HEK293 (cell line): ENCODE measurements around the gene THSD7B.

Experiments
- ATF2 ChIP-seq: fragments of 450-650 bp; formaldehyde crosslinking; IDR thresholded peaks from 2 replicates; pipeline ENCODE4 v1.5.1; 2016; ENCODE audit warnings: missing biosample characterization, missing genetic modification characterization, low read depth
- CTCF ChIP-seq: fragments of 450-650 bp; formaldehyde crosslinking; IDR thresholded peaks from 2 replicates; pipeline ENCODE4 v1.5.1; 2016; ENCODE audit warnings: missing biosample characterization, missing genetic modification characterization
- KLF16 ChIP-seq: fragments of 450-650 bp; formaldehyde crosslinking; IDR thresholded peaks from 2 replicates; pipeline ENCODE4 v1.5.1; 2017; ENCODE audit warnings: missing biosample characterization, missing genetic modification characterization
- KLF9 ChIP-seq: fragments of 450-650 bp; formaldehyde crosslinking; IDR thresholded peaks from 2 replicates; pipeline ENCODE4 v1.5.1; 2016; ENCODE audit warnings: missing biosample characterization, missing genetic modification characterization, low read depth
- YY1 ChIP-seq: fragments of 450-650 bp; formaldehyde crosslinking; IDR thresholded peaks from 2 replicates; pipeline ENCODE4 v1.5.1; 2018; ENCODE audit warnings: missing biosample characterization, missing genetic modification characterization
- ZBTB1 ChIP-seq: fragments of 450-650 bp; formaldehyde crosslinking; IDR thresholded peaks from 2 replicates; pipeline ENCODE4 v1.5.1; 2016; ENCODE audit warnings: missing biosample characterization, missing genetic modification characterization
- ZNF501 ChIP-seq: fragments of 450-650 bp; formaldehyde crosslinking; IDR thresholded peaks from 2 replicates; pipeline ENCODE4 v1.5.1; 2016; ENCODE audit warnings: missing biosample characterization, missing genetic modification characterization
- ZNF660 ChIP-seq: fragments of 450-650 bp; IDR thresholded peaks from 2 replicates; pipeline ENCODE4 v1.5.1; 2018; ENCODE audit warnings: missing biosample characterization, mild to moderate bottlenecking, missing genetic modification characterization
- ZNF704 ChIP-seq: fragments of 450-650 bp; formaldehyde crosslinking; IDR thresholded peaks from 2 replicates; pipeline ENCODE4 v1.5.1; 2016; ENCODE audit warnings: missing biosample characterization, missing genetic modification characterization
- TF ChIP-seq, protein P1 (sequence below): fragments of 450-650 bp; formaldehyde crosslinking; IDR thresholded peaks from 2 replicates; pipeline ENCODE4 v1.5.1; 2016; ENCODE audit warnings: missing biosample characterization, missing genetic modification characterization

- TF ChIP-seq KLF16: no peak
- no peak for TF ChIP-seq ZNF704 (tag by site-specific recombination)
- TF ChIP-seq ATF2 (tag by site-specific recombination): no peak
- TF ChIP-seq, protein P1, sequence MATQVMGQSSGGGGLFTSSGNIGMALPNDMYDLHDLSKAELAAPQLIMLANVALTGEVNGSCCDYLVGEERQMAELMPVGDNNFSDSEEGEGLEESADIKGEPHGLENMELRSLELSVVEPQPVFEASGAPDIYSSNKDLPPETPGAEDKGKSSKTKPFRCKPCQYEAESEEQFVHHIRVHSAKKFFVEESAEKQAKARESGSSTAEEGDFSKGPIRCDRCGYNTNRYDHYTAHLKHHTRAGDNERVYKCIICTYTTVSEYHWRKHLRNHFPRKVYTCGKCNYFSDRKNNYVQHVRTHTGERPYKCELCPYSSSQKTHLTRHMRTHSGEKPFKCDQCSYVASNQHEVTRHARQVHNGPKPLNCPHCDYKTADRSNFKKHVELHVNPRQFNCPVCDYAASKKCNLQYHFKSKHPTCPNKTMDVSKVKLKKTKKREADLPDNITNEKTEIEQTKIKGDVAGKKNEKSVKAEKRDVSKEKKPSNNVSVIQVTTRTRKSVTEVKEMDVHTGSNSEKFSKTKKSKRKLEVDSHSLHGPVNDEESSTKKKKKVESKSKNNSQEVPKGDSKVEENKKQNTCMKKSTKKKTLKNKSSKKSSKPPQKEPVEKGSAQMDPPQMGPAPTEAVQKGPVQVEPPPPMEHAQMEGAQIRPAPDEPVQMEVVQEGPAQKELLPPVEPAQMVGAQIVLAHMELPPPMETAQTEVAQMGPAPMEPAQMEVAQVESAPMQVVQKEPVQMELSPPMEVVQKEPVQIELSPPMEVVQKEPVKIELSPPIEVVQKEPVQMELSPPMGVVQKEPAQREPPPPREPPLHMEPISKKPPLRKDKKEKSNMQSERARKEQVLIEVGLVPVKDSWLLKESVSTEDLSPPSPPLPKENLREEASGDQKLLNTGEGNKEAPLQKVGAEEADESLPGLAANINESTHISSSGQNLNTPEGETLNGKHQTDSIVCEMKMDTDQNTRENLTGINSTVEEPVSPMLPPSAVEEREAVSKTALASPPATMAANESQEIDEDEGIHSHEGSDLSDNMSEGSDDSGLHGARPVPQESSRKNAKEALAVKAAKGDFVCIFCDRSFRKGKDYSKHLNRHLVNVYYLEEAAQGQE (tag by site-specific recombination): no peak
- no peak for TF ChIP-seq ZNF501 (tag by site-specific recombination)
- no peak for TF ChIP-seq ZNF660 (tag by site-specific recombination)
- TF ChIP-seq CTCF: no peak
- no peak for TF ChIP-seq KLF9 (tag by site-specific recombination)
- no peak for TF ChIP-seq YY1 (tag by site-specific recombination)
- no peak for TF ChIP-seq ZBTB1 (tag by site-specific recombination)
Observed at GRCh38 chr2:137165968-137166367, 400.6 kb downstream of the THSD7B start.
